ENCODE results near the gene SCUBE1. TPM values are rescaled to one million over a fixed set of nuclear protein-coding genes. Genes with fewer than 3 reads are reported as not detected.

Gene SCUBE1
- total RNA-seq, 1 experiment from 2014 or later: 0.54 TPM

- no peak overlapping the region for H3K27ac Mint-ChIP-seq (ENCODE audit: unreplicated experiment)
- intact Hi-C loops (cut with micrococcal nuclease; ENCODE audit: unreplicated experiment): no loop called here
- CTCF ChIA-PET: no interaction called here
- DNase-seq: no peak
- H3K4me1 Mint-ChIP-seq (ENCODE audit: low read depth, unreplicated experiment): peaks cover 13% of the 10 kb centered on the region
- no peaks in the 10 kb centered on the region for H3K27me3 Mint-ChIP-seq (ENCODE audit: unreplicated experiment)
- H3K4me3 Mint-ChIP-seq (ENCODE audit: low read depth, unreplicated experiment): no peak overlapping the region
- no TSS peak for BruUV-seq (replicated peaks)
- H3K36me3 Mint-ChIP-seq (ENCODE audit: insufficient read depth, unreplicated experiment): peaks cover 41% of the 10 kb centered on the region
- no peaks in the 10 kb centered on the region for H3K9me3 Mint-ChIP-seq (ENCODE audit: low read depth, unreplicated experiment)
- TF ChIP-seq CTCF (IDR thresholded peaks at IDR 0.05; ENCODE audit: unreplicated experiment): no peak
These were observed 163.8 kb downstream of the SCUBE1 start for GRCh38 chr22:43179146-43179910.

GRCh38 chr22:43177479-43177878, 165.7 kb downstream of the SCUBE1 start:
- intact Hi-C loops (cut with micrococcal nuclease; ENCODE audit: unreplicated experiment): no loop called here
- DNase-seq: no peak
- no peak overlapping the region for H3K27ac Mint-ChIP-seq (ENCODE audit: unreplicated experiment)
- H3K36me3 Mint-ChIP-seq (ENCODE audit: insufficient read depth, unreplicated experiment): peaks cover 59% of the 10 kb centered on the region
- H3K9me3 Mint-ChIP-seq (ENCODE audit: low read depth, unreplicated experiment): no peaks in the 10 kb centered on the region
- no peak for TF ChIP-seq CTCF (IDR thresholded peaks at IDR 0.05; ENCODE audit: unreplicated experiment)
- BruUV-seq (replicated peaks): no TSS peak
- H3K4me1 Mint-ChIP-seq (ENCODE audit: low read depth, unreplicated experiment): no peaks in the 10 kb centered on the region
- H3K27me3 Mint-ChIP-seq (ENCODE audit: unreplicated experiment): no peaks in the 10 kb centered on the region
- no peak overlapping the region for H3K4me3 Mint-ChIP-seq (ENCODE audit: low read depth, unreplicated experiment)
- CTCF ChIA-PET: interaction anchor here (0.6 kb wide), 1 partner anchor 16 kb away, joined by 3 read pairs; no protein-coding TSS in a partner anchor

- Mint-ChIP-seq H3K4me3 (ENCODE audit: low read depth, unreplicated experiment) (no peak overlapping the region), H3K27ac (ENCODE audit: unreplicated experiment) (no peak overlapping the region), H3K36me3 (ENCODE audit: insufficient read depth, unreplicated experiment) (peaks cover 61% of the 10 kb centered on the region), H3K9me3 (ENCODE audit: low read depth, unreplicated experiment) (no peaks in the 10 kb centered on the region), H3K27me3 (ENCODE audit: unreplicated experiment) (no peaks in the 10 kb centered on the region), H3K4me1 (ENCODE audit: low read depth, unreplicated experiment) (no peaks in the 10 kb centered on the region)
- no peak for DNase-seq
- CTCF ChIA-PET: no interaction called here
- no peak for TF ChIP-seq CTCF (IDR thresholded peaks at IDR 0.05; ENCODE audit: unreplicated experiment)
- no TSS peak for BruUV-seq (replicated peaks)
- intact Hi-C loops (cut with micrococcal nuclease; ENCODE audit: unreplicated experiment): no loop called here
These were observed 167.1 kb downstream of the SCUBE1 start for GRCh38 chr22:43176090-43176489.

- Mint-ChIP-seq H3K4me1 (ENCODE audit: low read depth, unreplicated experiment) (no peaks in the 10 kb centered on the region), H3K36me3 (ENCODE audit: insufficient read depth, unreplicated experiment) (peaks cover 53% of the 10 kb centered on the region), H3K4me3 (ENCODE audit: low read depth, unreplicated experiment) (no peak overlapping the region), H3K27me3 (ENCODE audit: unreplicated experiment) (no peaks in the 10 kb centered on the region), H3K27ac (ENCODE audit: unreplicated experiment) (no peak overlapping the region), H3K9me3 (ENCODE audit: low read depth, unreplicated experiment) (no peaks in the 10 kb centered on the region)
- intact Hi-C loops (cut with micrococcal nuclease; ENCODE audit: unreplicated experiment): no loop called here
- no peak for TF ChIP-seq CTCF (IDR thresholded peaks at IDR 0.05; ENCODE audit: unreplicated experiment)
- no TSS peak for BruUV-seq (replicated peaks)
- CTCF ChIA-PET: interaction anchor here (1.0 kb wide), 1 partner anchor 16 kb away, joined by 3 read pairs; no protein-coding TSS in a partner anchor
- no peak for DNase-seq
These were observed 168.1 kb downstream of the SCUBE1 start for GRCh38 chr22:43174941-43175531.
